GM21423 (cell line): ENCODE measurements around the gene ZNF296.
"Not testable (repeated sequence)": the region's sequence is repeated elsewhere in the genome, so short reads cannot be mapped to it uniquely, and the experiment has no call there.

Experiments
- ATAC-seq: cut with Tn5 transposase; IDR thresholded peaks from one replicate; pipeline ENCODE4 v1.9.1; 2021; ENCODE audit warnings: mild to moderate bottlenecking, moderate library complexity; ENCODE audit not compliant: unreplicated experiment

ZNF296 gene

GRCh38 chr19:45076029-45076850 lies at the start of gene ZNF296:
TSS of gene ZNF296 (minus strand) at chr19:45076478. CDS start at chr19:45076373, 105 bp downstream.
- ATAC-seq = peak; percentile 36

- no peak for ATAC-seq
Observed at GRCh38 chr19:45125360-45125759, 49.1 kb upstream of the ZNF296 start.

GRCh38 chr19:45124021-45124420 lies 47.7 kb upstream of the ZNF296 start:
- ATAC-seq = no peak

- ATAC-seq = no peak
Observed at GRCh38 chr19:45123440-45123850, 47.2 kb upstream of the ZNF296 start.

DNA sequence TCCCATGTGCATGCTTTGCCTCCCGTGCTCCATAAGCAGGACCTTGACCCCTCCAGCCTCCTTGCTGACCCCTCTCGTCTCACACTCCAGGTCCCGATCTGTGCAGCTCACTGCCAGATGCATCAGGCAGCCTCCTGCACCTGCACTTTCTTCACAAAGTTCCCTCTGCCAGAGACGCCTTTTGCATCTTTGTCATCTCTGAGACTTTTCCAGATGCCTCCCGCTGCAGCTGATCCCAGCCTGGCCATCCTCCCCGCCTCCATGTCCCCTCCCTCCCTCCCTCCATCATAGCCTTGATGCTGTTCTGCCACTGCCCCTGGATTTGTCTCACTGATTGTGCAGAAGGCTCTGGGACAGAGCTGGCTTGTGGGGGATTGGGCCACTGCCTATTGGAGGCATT lies 46.6 kb upstream of the ZNF296 start:
- no peak for ATAC-seq

DNA sequence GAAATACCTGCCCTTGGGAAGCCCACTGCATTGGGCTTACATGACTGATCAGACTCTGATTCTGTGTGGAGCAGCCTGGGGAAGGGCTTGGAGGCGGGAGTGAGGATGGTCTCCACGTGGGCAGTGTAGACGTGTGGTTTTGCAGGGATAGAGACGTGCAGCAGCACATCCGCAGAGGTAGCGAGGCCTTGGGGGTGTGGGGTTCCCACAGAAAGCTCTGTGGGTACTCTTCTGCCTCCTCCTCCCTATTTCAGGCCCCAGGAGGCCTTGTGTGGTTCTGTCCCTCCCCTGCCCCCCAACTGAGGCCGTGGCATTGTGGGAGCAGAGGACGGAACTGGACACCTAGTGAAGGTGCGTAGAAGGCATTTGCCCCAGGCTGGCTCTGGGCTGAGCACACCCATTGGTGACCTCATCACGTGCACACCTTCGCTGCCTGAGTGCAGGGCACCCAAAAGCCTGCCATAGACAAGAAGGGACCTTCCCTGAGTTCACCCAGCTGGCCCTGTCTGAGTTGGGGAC lies 45.6 kb upstream of the ZNF296 start:
- ATAC-seq = no peak

- no peak for ATAC-seq
Observed at GRCh38 chr19:45119582-45119981, 43.3 kb upstream of the ZNF296 start.

- peak; percentile 42 for ATAC-seq
Observed at GRCh38 chr19:45118591-45119355, 42.5 kb upstream of the ZNF296 start.

- ATAC-seq = peak; percentile 8
Observed at GRCh38 chr19:45118106-45118505, 41.8 kb upstream of the ZNF296 start.

GRCh38 chr19:45117671-45118070 lies 41.4 kb upstream of the ZNF296 start:
- no peak for ATAC-seq

GRCh38 chr19:45117167-45117594 lies 40.9 kb upstream of the ZNF296 start:
- peak; percentile 34 for ATAC-seq

DNA sequence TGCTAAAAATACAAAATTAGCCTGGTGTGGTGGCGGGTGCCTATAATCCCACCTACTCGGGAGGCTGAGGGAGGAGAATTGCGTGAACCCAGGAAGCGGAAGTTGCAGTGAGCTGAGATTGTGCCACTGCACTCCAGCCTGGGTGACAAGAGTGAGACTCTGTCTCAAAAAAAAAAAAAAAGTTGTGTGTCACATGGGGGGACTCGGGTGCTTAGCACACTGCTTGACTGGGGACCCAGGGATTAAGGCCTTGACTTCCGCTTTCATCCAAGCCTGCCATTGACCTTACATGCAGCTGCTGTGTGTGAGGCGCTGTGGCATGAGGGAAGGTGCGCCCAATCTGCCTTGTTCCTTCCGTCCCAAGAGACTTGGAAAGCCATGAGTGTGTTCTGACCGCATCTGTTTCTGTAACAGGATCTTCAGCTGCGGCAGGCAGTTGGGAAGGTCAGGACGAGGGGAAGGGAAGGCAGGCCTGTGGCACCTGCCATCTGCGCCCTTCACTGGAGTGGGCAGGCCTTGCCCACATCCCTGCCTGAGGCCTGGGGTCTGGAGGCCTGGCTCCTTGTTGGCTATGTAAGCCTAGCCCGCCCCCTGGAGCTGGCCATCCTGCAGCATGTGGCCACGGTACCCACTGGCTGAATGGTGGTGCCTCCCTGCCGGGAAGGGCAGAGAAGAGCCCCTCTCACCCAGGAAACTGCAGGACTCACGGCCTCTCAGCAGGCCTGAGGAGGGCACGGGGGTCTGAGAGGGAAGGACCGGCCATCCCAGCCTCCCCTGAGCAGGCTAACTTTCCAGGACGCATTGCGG lies 39.7 kb upstream of the ZNF296 start:
- ATAC-seq = no peak

- ATAC-seq = no peak
Observed at GRCh38 chr19:45114116-45114515, 37.8 kb upstream of the ZNF296 start.

DNA sequence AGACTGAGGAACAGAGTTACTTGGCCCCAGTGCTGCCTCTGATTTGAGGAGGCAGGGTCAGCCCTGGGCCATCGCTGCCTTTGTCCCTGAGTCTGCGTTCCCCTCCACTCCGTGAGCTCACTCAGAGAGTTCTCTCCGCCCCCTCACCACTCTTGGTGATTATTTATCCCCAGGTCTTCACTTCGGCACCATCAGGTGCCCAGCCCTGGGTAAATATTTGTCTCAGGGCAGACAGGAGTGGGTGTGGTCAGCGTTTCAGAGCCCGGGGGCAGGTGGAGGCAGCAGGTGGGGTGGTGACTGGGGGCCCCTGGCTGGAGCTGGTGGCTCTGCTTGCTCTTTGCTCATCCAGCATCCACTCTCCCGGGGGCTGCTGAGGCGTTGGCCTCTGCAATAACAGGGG lies 37.4 kb upstream of the ZNF296 start:
- ATAC-seq = no peak

DNA sequence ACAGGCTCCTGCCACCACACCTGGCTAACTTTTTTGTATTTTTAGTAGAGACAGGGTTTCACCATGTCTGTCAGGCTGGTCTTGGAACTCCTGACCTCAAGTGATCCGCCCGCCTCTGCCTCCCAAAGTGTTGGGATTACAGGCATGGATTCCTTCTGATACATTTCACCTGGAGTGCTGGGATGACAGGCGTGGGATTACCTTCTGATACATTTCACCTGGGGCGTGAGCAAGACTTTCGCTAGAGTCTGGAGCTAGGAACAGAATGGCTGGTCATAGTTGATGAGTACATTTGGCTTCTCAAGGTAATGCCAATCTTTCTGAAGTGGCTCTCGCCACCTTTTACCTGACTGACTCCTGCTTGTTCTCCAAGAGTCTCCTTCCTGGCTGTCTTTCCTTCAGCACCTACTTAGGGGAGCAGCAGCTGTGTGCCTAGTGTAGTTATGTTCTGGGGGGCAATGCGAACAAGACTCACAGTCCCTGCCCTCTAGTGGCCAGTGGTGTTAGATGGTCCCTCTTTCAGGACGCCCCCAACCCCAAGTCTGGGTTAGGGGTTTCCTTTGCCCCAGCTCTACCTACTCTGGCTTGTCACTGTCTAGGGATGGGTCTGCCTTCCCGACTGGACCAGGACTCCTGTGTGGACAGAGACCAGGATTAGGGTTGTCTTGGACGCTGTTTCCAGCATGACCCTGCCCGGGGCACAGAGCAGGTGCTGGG lies 36.0 kb upstream of the ZNF296 start:
- ATAC-seq = no peak

GRCh38 chr19:45110851-45111266 lies 34.6 kb upstream of the ZNF296 start:
- no peak for ATAC-seq

GRCh38 chr19:45107621-45108150 lies 31.4 kb upstream of the ZNF296 start:
- ATAC-seq = no peak

DNA sequence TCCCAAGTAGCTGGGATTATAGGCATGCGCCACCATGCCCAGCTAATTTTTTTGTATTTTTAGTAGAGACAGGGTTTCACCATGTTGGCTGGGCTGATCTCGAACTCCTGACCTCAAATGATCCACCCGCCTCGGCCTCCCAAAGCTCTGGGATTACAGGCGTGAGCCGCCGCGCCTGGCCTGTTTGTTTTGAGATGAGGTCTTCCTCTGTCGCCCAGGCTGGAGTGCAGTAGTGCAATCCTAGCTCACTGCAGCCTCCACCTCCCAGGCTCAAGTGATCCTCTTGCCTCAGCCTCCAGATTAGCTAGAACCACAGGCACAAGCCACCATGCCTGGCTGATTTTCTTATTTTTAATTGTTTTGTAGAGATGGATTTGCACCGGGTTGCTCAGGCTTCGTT lies 30.1 kb upstream of the ZNF296 start:
- not testable (repeated sequence) for ATAC-seq

DNA sequence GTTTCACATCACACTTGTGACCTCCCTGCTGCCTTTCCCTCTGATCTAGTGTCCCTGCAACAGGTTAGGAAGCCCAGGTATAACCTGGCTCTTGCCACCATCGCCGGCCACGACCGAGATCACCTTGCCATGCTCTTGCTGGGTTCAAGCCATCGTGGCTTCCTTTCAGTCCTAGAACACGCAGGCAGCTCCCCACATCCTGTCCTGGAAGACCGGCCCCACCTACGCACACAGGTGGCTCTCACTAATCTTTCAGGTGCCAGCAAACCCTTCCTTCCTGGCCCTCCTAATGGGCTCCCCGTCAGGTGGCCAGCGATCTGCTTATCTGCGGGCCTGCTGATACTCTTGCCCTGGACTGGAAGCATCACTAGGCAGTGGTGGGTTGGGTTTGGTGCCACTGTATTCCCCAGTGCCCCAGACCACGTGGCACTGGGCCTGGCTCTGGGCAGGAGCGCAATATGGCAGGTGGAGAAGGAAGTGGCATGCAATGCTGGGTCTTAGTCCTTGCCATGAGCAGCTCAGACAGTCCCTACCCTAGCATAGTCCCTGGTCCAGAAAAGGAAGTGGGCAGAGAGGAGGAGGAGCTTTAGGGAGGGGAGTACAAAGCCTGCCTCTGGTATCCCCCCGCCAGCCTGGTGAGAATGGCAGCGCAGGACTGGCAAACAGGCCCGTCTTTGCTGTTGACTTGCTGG lies 28.5 kb upstream of the ZNF296 start:
- ATAC-seq = no peak
